CD4-positive, alpha-beta T cell treated with Interleukin-21 for 1 hour (primary cell): ENCODE measurements around the gene MT1B.

Experiments used
- DNase-seq: peaks from one replicate; pipeline ENCODE4 v3.0.0-alpha.2; 2020

MT1B gene

DNA sequence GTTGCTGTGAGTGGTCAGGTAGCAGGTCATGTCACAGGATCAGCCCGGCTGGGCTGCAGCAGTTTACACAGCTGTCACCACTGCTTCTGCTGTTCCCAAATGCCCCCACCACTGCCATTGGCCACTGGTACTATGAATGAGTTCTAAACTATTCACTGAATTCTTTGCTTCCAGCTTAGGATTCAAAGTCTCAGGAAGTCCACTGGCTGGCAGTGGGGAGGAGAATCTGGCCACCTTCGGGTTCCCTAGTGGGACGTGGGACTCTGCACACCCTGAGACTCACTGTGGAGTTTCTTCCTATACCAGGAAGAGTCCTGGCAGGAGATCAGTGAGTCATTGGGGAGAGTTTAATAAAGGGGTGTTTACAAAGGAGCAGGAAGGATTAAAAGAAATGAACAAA lies 37.5 kb downstream of the MT1B start:
- no peak for DNase-seq

- no peak for DNase-seq
Observed at GRCh38 chr16:56690420-56691122, 38.9 kb downstream of the MT1B start.

DNA sequence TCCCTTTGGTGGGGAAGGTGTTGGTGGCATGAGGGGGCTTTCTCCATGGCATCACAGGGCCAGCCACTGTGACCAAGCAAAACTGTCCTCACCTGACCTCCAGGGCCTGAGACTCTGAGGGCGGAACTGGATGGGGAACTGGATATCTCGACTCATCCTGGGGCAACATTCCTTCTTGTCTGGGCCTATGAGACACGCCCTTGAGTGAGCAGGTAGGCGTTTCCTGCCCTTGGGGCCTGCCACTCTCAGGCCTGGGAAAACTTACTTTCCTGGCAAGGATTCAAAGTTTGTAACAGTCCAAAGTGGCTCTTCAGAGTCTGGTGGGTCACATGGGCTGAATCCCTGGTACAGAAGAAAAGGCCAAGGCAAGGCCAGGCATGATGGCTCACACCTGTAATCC lies 40.2 kb downstream of the MT1B start:
- no peak for DNase-seq

DNA sequence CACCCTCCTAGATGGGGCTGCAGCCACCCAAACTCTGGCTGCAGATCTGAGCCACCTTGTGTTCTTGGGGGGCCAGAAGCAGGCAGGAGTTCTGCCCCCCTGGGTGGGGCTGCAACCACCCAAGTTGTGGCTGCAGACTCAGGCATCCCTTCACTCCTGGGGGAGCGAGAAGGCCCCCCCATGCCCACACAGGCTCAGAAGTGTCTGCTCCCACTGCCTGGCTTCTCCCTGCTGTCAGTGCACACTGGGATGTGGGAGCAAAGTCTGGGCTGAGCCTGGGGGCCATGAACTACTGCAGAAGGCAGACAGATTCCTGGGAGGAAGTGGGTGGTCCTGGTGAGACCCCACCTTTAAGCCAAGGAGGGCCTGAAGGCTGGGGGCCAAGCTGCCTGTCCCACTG lies 43.6 kb downstream of the MT1B start:
- DNase-seq: no peak

GRCh38 chr16:56697456-56698155 lies 45.9 kb downstream of the MT1B start:
- no peak for DNase-seq

- no peak for DNase-seq
Observed at GRCh38 chr16:56700195-56700594, 48.5 kb downstream of the MT1B start.

DNA sequence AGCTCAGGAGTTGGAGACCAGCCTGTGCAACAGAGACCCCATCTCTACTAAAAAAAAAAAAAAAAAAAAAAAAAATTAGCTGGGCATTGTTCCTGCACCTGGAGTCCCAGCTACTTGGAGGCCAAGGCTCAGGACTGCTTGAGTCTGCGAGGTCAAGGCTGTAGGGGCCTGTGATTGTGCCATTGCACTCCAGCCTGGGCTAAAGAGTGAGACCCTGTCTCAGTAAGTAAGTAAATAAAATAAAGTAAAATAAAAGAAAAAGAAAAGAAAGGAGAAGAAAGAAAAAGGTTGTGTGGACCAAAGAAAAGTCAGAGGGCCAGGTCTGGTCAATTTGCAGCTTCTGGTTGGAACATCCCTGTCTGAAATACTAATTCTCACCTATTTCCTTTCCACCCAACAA lies 48.9 kb downstream of the MT1B start:
- DNase-seq: no peak

- DNase-seq: no peak
Observed at GRCh38 chr16:56701534-56701933, 49.8 kb downstream of the MT1B start.
